Fibroblast of mammary gland (primary cell): Measurements from ENCODE around the gene SV2C.

Experiments used
- DNase-seq: peaks from one replicate; pipeline ENCODE4 v3.0.0-alpha.2; 2010; ENCODE audit warnings: low read depth
- H3K4me3 ChIP-seq: 2 replicates; pipeline ENCODE4 v1.5.1; 2011; ENCODE audit warnings: low read depth, mild to moderate bottlenecking, low read length, moderate library complexity; ENCODE audit not compliant: control insufficient read depth
- TF ChIP-seq, protein P1 (sequence below): conservative IDR thresholded peaks from 2 replicates; pipeline ENCODE4 v1.5.1; 2011; ENCODE audit warnings: low read depth, low read length, inconsistent platforms; ENCODE audit not compliant: control insufficient read depth, insufficient read depth

Gene SV2C

DNA sequence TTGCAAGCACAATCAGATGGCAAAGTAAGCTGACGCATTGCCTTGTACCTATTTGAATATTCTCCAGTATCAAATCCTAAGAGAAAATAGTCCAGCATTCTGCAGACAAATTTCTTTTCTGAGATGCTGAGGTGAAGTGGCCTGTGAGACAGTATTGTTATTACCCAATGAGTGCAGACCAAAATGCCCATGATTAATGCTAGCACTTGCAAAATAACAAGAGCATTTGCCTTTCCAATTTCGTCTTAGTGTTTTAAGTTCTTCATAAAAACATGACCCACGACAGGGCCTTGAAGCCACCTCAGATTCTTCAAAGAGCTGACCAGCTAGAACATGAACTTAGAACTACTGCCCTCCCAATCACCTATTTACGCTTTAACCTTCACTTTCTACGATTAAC lies 317.3 kb downstream of the SV2C start:
- no peak overlapping the region for H3K4me3 ChIP-seq
- TF ChIP-seq, protein P1, sequence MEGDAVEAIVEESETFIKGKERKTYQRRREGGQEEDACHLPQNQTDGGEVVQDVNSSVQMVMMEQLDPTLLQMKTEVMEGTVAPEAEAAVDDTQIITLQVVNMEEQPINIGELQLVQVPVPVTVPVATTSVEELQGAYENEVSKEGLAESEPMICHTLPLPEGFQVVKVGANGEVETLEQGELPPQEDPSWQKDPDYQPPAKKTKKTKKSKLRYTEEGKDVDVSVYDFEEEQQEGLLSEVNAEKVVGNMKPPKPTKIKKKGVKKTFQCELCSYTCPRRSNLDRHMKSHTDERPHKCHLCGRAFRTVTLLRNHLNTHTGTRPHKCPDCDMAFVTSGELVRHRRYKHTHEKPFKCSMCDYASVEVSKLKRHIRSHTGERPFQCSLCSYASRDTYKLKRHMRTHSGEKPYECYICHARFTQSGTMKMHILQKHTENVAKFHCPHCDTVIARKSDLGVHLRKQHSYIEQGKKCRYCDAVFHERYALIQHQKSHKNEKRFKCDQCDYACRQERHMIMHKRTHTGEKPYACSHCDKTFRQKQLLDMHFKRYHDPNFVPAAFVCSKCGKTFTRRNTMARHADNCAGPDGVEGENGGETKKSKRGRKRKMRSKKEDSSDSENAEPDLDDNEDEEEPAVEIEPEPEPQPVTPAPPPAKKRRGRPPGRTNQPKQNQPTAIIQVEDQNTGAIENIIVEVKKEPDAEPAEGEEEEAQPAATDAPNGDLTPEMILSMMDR, result no peak
- no peak for DNase-seq

DNA sequence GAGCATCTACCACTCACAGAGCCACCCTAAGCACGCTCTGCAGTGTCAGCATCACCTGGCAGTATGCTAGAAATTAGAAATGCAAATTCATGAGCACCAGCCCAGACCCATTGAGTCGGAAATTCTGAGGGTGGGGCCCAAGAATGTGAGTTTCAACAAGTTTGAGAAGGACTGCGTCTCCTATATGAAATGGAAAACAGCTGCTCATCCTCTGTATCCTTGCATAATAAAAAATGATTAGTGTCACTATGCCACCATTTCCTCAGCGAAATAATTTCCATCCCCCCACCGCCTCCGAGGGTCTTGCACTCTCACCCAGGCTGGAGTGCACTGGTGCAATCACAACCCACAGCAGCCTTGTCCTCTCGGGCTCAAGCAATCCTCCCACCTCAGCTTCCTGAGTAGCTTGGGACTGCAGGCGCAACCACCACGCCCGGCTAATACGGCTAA lies 318.6 kb downstream of the SV2C start:
- TF ChIP-seq, protein P1, result no peak
- DNase-seq, result no peak
- no peak overlapping the region for H3K4me3 ChIP-seq

DNA sequence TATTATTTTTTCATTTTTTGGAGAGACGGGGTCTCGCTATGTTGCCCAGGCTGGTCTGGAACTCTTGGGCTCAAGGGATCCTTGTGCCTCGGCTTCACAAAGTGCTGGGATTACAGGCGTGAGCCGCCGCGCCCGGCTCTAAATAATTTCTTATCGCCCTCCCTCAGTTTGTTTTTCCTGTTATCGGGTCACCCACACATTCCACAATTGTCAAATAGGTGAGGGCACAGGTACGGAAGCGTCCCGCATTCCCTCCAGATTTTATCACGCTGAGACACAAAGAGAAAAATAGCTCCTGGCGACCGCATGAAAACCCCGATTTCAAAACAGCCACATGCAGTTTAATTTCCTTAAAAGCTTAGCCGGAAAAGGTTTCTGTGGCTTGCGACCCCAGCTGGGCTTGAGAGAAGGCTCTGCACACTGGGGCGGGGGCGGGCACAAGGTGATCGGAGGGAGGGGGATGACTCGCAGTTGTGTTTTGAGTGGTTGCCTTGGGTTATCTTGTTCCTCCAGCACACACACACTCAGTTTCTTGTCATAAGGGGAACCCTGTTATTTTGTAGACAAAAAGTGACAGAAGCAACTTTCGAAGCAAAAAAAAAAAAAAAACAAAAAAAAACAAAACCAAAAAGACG lies 319.2 kb downstream of the SV2C start:
- DNase-seq, result no peak
- H3K4me3 ChIP-seq, result peak overlapping the region; percentile 31
- TF ChIP-seq, protein P1, result no peak

DNA sequence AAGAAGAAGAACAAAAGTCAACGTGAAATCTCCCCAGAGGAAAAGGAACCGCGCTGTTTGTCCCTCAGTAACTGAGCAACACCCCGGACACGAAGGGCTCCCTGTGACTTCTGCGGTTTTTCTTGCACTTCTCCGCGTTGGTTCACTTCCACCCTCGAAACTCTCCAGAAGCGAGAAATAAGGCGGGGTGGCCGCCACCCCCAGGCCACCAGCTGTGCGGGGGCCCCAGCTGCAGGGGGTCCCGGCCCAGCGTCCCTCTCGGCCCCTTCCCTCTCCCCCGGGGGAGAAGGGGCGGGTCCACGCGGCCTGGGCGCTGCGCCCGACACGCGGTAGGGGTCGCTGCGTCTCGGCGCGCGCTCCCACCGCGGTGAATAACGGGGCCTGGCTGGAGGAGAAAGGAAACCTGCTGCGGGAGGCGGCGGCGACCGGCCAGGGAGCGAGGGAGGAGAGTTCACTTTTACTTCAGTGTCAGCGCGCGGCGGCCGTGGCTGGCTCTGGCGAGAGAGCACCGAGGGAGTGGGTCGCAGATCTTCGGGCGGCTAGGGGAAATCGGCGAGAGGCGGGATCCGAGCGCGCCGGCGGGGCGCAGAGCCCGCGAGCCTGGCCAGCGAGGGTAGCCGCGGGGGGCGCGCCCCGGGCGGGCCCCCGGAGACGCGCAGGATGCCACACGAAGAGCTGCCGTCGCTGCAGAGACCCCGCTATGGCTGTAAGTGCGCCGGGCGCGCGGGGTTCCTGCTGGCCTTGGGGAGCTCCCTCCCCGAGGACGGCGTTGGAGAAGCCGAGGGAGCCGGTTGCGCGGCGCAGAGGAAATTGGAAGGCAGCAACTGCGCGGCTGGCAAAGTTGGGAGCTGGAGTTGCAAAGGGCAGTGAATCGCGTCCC lies 319.9 kb downstream of the SV2C start, which contains the start of gene IQGAP2:
Gene IQGAP2, plus strand, starts transcription at position 400 of the 880 bp plus-strand sequence. Its CDS starts 261 bp downstream, at position 661.
- TF ChIP-seq, protein P1, result no peak
- H3K4me3 ChIP-seq, result peak within 1 kb of the TSS; percentile 31
- DNase-seq, result peak; percentile 24
